DND-41 (cell line): Measurements from ENCODE around the gene FTSJ3.

ENCODE experiments used
- ATAC-seq: fragments of 200-7000 bp; cut with Tn5 transposase; 3 replicates; pipeline ENCODE4 v1.9.1; 2021; ENCODE audit warnings: low read depth; ENCODE audit not compliant: insufficient read depth
- DNase-seq: peaks from one replicate; pipeline ENCODE4 v3.0.0-alpha.2; 2020
- H2AFZ ChIP-seq: 2 replicates; pipeline ENCODE4 v1.6.0; 2012; ENCODE audit warnings: low read depth, low read length
- H3K27ac ChIP-seq: 2 replicates; pipeline ENCODE4 v1.5.1; 2012; ENCODE audit warnings: low read length, inconsistent platforms
- H3K27me3 ChIP-seq: fragments of 200-600 bp; sonication (generic); 2 replicates; pipeline ENCODE4 v1.6.0; 2012; ENCODE audit warnings: low read length, mild to moderate bottlenecking, inconsistent platforms; ENCODE audit not compliant: insufficient read depth, poor library complexity
- H3K36me3 ChIP-seq: 2 replicates; pipeline ENCODE4 v1.5.1; 2012; ENCODE audit warnings: low read length, inconsistent platforms; ENCODE audit not compliant: insufficient read depth
- H3K4me1 ChIP-seq: 2 replicates; pipeline ENCODE4 v1.5.1; 2012; ENCODE audit warnings: mild to moderate bottlenecking, low read length; ENCODE audit not compliant: insufficient read depth
- H3K4me2 ChIP-seq: 2 replicates; pipeline ENCODE4 v1.6.0; 2012; ENCODE audit warnings: mild to moderate bottlenecking, moderate library complexity, low read length, inconsistent platforms; ENCODE audit not compliant: insufficient read depth
- H3K4me3 ChIP-seq, 2 experiments: fragments of 200-600 bp in 1 of 2; shearing (Covaris generic) in 1 of 2; 2 replicates each; pipeline ENCODE4 v1.5.1; 2012 to 2016; ENCODE audit warnings: inconsistent platforms in 2 of 2, low read length in 2 of 2, mild to moderate bottlenecking in 2 of 2, low read depth in 1 of 2, moderate library complexity in 1 of 2
- H3K79me2 ChIP-seq: 2 replicates; pipeline ENCODE4 v1.6.0; 2012; ENCODE audit warnings: low read length, inconsistent platforms; ENCODE audit not compliant: insufficient read depth
- H3K9ac ChIP-seq: 2 replicates; pipeline ENCODE4 v1.6.0; 2012; ENCODE audit warnings: low read depth, mild to moderate bottlenecking, inconsistent platforms, low read length, moderate library complexity
- H3K9me3 ChIP-seq: 2 replicates; pipeline ENCODE4 v1.5.1; 2012; ENCODE audit warnings: low read length, moderate library complexity, mild to moderate bottlenecking, inconsistent platforms; ENCODE audit not compliant: insufficient read depth, severe bottlenecking
- H4K20me1 ChIP-seq: 2 replicates; pipeline ENCODE4 v1.6.0; 2012; ENCODE audit warnings: low read length; ENCODE audit not compliant: insufficient read depth
- CTCF ChIP-seq: IDR thresholded peaks from 2 replicates; pipeline ENCODE4 v1.5.1; 2012; ENCODE audit warnings: borderline replicate concordance, low read length, moderate library complexity, mild to moderate bottlenecking; ENCODE audit not compliant: poor library complexity, severe bottlenecking; ENCODE audit errors: extremely low read depth
- EZH2 ChIP-seq: IDR thresholded peaks from 3 replicates; pipeline ENCODE4 v1.6.1; 2012; ENCODE audit warnings: borderline replicate concordance, low read depth, mild to moderate bottlenecking, moderate library complexity, low read length, inconsistent platforms; ENCODE audit not compliant: severe bottlenecking

The FTSJ3 gene

DNA sequence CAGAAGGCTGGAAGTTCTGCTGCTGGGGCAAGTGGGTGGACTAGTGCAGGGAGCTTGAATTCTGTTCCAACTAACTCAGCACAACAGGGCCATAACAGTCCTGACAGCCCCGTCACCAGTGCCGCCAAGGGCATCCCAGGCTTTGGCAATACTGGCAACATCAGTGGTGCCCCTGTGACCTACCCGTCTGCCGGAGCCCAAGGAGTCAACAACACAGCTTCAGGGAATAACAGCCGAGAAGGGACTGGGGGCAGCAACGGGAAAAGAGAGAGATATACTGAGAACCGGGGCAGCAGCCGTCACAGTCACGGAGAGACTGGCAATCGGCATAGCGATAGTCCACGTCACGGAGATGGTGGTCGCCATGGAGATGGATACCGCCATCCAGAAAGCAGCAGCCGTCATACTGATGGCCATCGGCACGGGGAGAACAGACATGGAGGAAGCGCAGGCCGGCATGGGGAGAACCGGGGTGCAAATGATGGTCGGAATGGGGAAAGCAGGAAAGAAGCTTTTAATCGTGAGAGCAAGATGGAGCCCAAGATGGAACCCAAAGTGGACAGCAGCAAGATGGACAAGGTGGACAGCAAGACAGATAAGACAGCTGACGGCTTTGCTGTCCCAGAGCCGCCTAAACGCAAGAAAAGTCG lies 9.6 kb downstream of the FTSJ3 start:
- Histone ChIP-seq H3K4me3 (no peak overlapping the region), H3K4me1 (no peaks in the 10 kb centered on the region), H3K36me3 (peaks cover 100% of the 10 kb centered on the region), H3K27ac (no peak overlapping the region), H3K9ac (no peak overlapping the region), H2AFZ (no peak overlapping the region), H4K20me1 (peaks cover 26% of the 10 kb centered on the region; the same call in 1 of the 2 replicates), H3K79me2 (peaks cover 8% of the 10 kb centered on the region; the same call in 1 of the 2 replicates), H3K27me3 (no peaks in the 10 kb centered on the region), H3K9me3 (no peaks in the 10 kb centered on the region), H3K4me2 (no peak overlapping the region)
- ATAC-seq (no peak), DNase-seq (no peak)
- no peak for TF ChIP-seq CTCF
- no peak for TF ChIP-seq EZH2

- no peaks in the 10 kb centered on the region for H3K9me3 ChIP-seq
- no peaks in the 10 kb centered on the region for H3K4me1 ChIP-seq
- no peak overlapping the region for H3K4me3 ChIP-seq
- no peak overlapping the region for H3K9ac ChIP-seq
- ATAC-seq (no peak), DNase-seq (no peak)
- H3K27me3 ChIP-seq: no peaks in the 10 kb centered on the region
- no peak overlapping the region for H3K4me2 ChIP-seq
- no peak overlapping the region for H2AFZ ChIP-seq
- 0 out of 2 replicates have a peak, but pooled peaks cover 6% of the 10 kb centered on the region for H3K79me2 ChIP-seq
- peaks cover 24% of the 10 kb centered on the region; the same call in 1 of the 2 replicates for H4K20me1 ChIP-seq
- no peak overlapping the region for H3K27ac ChIP-seq
- no peak for TF ChIP-seq CTCF
- no peak for TF ChIP-seq EZH2
- peaks cover 100% of the 10 kb centered on the region for H3K36me3 ChIP-seq
Measured at GRCh38 chr17:63816669-63817068, 10.8 kb downstream of the FTSJ3 start.

- H3K79me2 ChIP-seq: 0 out of 2 replicates have a peak, but pooled peaks cover 6% of the 10 kb centered on the region
- H3K9ac ChIP-seq: no peak overlapping the region
- no peak overlapping the region for H3K4me2 ChIP-seq
- peaks cover 100% of the 10 kb centered on the region for H3K36me3 ChIP-seq
- no peaks in the 10 kb centered on the region for H3K4me1 ChIP-seq
- ATAC-seq: no peak
- TF ChIP-seq CTCF: no peak
- TF ChIP-seq EZH2: no peak
- H3K27me3 ChIP-seq: no peaks in the 10 kb centered on the region
- no peaks in the 10 kb centered on the region for H3K9me3 ChIP-seq
- H4K20me1 ChIP-seq: peaks cover 18% of the 10 kb centered on the region; the same call in 1 of the 2 replicates
- no peak overlapping the region for H3K4me3 ChIP-seq
- no peak overlapping the region for H2AFZ ChIP-seq
- no peak overlapping the region for H3K27ac ChIP-seq
- no peak for DNase-seq
Measured at GRCh38 chr17:63816123-63816522, 11.3 kb downstream of the FTSJ3 start.
